Kidney (tissue), 14 donors: ENCODE results near the gene UGT3A2. TPM values are rescaled to one million over a fixed set of nuclear protein-coding genes. Genes with fewer than 3 reads are reported as not detected.
"Not testable (repeated sequence)": the region's sequence is repeated elsewhere in the genome, so short reads cannot be mapped to it uniquely, and the experiment has no call there.

Experiments used
- DNase-seq, 5 donors: peaks; one replicate each; pipeline ENCODE4 v3.0.0-alpha.2; 2013 to 2020
- FAIRE-seq: peaks from 2 replicates; lab custom pipeline; 2012; peaks lifted over from hg19 to GRCh38; lab: Jason Lieb, UNC
- H3K27ac ChIP-seq, 2 donors: one replicate each; pipeline ENCODE4 v1.7.0; 2013; ENCODE audit warnings: low read depth in 2 of 2, low read length in 2 of 2, inconsistent platforms in 1 of 2
- H3K27me3 ChIP-seq: one replicate; pipeline ENCODE4 v1.7.1; 2013; ENCODE audit warnings: low read length, inconsistent platforms; ENCODE audit not compliant: control insufficient read depth, insufficient read depth
- H3K36me3 ChIP-seq, 3 donors: one replicate each; pipeline versions ENCODE4 v1.7.0 to v1.7.1; 2013; ENCODE audit warnings: low read length in 3 of 3, control low read depth in 1 of 3, inconsistent platforms in 1 of 3; ENCODE audit not compliant: insufficient read depth in 3 of 3, control insufficient read depth in 2 of 3
- H3K4me1 ChIP-seq, 3 donors: one replicate each; pipeline versions ENCODE4 v1.7.0 to v1.7.1; 2013; ENCODE audit warnings: low read length in 3 of 3, inconsistent platforms in 1 of 3, low read depth in 1 of 3; ENCODE audit not compliant: control insufficient read depth in 2 of 3, insufficient read depth in 2 of 3
- H3K4me3 ChIP-seq, 3 donors: one replicate each; pipeline versions ENCODE4 v1.7.0 to v1.8.1; 2013; ENCODE audit warnings: low read length in 3 of 3, control low read depth in 1 of 3, inconsistent platforms in 1 of 3
- H3K9ac ChIP-seq, 3 donors: one replicate each; pipeline versions ENCODE4 v1.7.0 to v1.7.1; 2013; ENCODE audit warnings: low read length in 3 of 3, control low read depth in 1 of 3, inconsistent platforms in 1 of 3
- H3K9me3 ChIP-seq, 3 donors: one replicate each; pipeline versions ENCODE4 v1.7.0 to v1.7.1; 2013; ENCODE audit warnings: low read length in 3 of 3, control low read depth in 1 of 3, inconsistent platforms in 1 of 3; ENCODE audit not compliant: control insufficient read depth in 2 of 3, insufficient read depth in 1 of 3
- intact Hi-C: fragments of 100-400 bp; cut with DNase I; formaldehyde crosslinking; loops from one replicate; pipeline ENCODE4 v1.11.1; 2022
- polyA plus RNA-seq: library from polyadenylated mRNA; stranded (reverse); fragments of 350-450 nt; fragmentation: Illumina TruSeq; extraction: RNeasy Lipid Tissue Mini Kit (QIAGEN cat#74804); gene quantifications from one replicate; pipeline ENCODE4 v1.2.3, GENCODE V29; 2014; ENCODE audit warnings: low read depth, low replicate concordance; ENCODE audit not compliant: insufficient read depth
- total RNA-seq: library from RNA; stranded (reverse); fragmentation: NEBNext Ultra II Directional; extraction: Animal tissue kit (Norgen Biotek cat#: 25700); gene quantifications from one replicate; pipeline ENCODE4 v1.2.1, GENCODE V29; 2021
- TF ChIP-seq, protein P1 (sequence below): IDR thresholded peaks from 3 replicates; pipeline ENCODE4 v1.5.1; 2012; ENCODE audit warnings: mild to moderate bottlenecking, moderate library complexity, borderline replicate concordance; ENCODE audit not compliant: insufficient read depth; ENCODE audit errors: extremely low read depth
- donor health status: control.
- donor health status: control.
- donor health status: control.
- donor health status: control.
- donor health status: control.
- donor health status: DM: yes; HTN: yes; CAD: no.
- donor health status: Normal renal cell carcinoma (clear cell type).

Gene UGT3A2
- total and polyA plus RNA-seq, 2 donors from 2014 or later: 0.35 to 4.4 TPM

DNA sequence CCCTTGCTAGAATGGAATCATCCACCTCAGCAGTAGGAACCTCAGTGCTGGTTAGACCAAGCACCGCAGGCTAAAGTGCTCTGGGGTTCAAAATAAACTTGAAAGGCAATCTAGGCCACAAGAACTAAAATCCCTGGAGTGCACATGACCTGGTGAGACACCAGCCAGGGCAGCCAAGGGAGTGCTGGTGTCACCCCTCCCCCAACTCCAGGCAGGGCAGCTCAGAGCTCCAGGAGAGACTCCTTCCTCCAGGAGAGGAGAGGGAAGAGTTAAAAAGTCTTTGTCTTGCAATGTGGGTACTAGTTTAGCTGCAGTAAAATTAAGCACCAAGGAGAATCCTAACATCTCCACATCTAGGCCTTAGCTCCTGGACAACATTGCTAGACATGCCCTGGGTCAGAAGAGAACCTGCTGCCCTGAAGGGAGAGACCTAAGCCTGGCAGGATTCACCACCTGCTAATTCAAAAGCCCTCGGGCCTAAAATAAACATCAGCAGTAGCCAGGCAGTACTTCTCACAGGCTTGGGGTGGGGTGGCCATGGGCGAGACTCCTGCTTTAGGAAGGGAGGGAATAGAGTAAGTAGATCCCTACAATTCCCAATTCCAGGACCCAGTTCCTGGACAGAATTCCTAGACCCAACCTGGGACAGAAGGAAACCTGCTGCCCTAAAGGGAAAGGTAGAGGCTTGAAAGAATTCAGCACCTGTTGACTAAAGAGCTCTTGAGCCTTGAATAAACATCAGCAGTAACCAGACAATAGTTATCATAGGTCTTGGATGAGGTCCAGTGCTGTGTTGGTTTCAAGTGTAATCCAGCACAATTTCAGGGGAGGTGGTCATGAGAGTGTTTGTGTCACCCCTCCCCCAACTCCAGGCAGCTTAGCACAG, 25.8 kb downstream of the UGT3A2 start:
- no peaks in the 10 kb centered on the region for H3K9me3 ChIP-seq
- peaks cover 0 to 2% (median 0%) of the 10 kb centered on the region in 3 donors for H3K4me1 ChIP-seq
- TF ChIP-seq, protein P1, sequence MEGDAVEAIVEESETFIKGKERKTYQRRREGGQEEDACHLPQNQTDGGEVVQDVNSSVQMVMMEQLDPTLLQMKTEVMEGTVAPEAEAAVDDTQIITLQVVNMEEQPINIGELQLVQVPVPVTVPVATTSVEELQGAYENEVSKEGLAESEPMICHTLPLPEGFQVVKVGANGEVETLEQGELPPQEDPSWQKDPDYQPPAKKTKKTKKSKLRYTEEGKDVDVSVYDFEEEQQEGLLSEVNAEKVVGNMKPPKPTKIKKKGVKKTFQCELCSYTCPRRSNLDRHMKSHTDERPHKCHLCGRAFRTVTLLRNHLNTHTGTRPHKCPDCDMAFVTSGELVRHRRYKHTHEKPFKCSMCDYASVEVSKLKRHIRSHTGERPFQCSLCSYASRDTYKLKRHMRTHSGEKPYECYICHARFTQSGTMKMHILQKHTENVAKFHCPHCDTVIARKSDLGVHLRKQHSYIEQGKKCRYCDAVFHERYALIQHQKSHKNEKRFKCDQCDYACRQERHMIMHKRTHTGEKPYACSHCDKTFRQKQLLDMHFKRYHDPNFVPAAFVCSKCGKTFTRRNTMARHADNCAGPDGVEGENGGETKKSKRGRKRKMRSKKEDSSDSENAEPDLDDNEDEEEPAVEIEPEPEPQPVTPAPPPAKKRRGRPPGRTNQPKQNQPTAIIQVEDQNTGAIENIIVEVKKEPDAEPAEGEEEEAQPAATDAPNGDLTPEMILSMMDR: no peak
- H3K27me3 ChIP-seq: no peaks in the 10 kb centered on the region
- H3K4me3 ChIP-seq: no peak overlapping the region
- intact Hi-C loops: no loop called here
- DNase-seq (no peak), FAIRE-seq (no peak)
- H3K36me3 ChIP-seq: no peaks in the 10 kb centered on the region
- H3K27ac ChIP-seq: peak overlapping the region in 1 of 2 donors; percentile 3
- no peak overlapping the region for H3K9ac ChIP-seq

DNA sequence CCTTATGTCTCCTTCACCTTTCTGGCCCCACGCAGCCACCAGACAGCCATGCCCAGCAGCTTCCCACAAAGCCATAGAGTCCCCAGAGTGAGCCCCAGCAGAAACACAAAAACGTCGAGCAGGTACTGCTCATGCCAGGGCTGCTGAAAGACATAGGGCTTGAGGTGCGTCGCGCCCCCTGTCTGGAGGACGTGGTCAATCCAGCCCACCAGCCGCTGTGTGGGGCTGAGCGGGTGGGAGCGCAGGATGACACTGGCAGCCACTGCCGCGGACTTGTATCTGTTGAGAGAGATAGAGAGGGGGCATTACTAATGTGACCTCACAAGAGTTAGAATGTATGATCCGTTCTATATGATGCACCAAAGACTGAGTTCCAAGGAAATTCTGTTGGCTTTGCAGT, 31.0 kb downstream of the UGT3A2 start:
- H3K9me3 ChIP-seq: no peaks in the 10 kb centered on the region
- no peak for DNase-seq
- intact Hi-C loops: no loop called here
- TF ChIP-seq, protein P1: no peak
- H3K4me3 ChIP-seq: no peak overlapping the region
- no peaks in the 10 kb centered on the region for H3K4me1 ChIP-seq
- FAIRE-seq: no peak
- no peaks in the 10 kb centered on the region for H3K36me3 ChIP-seq
- no peak overlapping the region for H3K9ac ChIP-seq
- H3K27me3 ChIP-seq: no peaks in the 10 kb centered on the region
- H3K27ac ChIP-seq: no peak overlapping the region

DNA sequence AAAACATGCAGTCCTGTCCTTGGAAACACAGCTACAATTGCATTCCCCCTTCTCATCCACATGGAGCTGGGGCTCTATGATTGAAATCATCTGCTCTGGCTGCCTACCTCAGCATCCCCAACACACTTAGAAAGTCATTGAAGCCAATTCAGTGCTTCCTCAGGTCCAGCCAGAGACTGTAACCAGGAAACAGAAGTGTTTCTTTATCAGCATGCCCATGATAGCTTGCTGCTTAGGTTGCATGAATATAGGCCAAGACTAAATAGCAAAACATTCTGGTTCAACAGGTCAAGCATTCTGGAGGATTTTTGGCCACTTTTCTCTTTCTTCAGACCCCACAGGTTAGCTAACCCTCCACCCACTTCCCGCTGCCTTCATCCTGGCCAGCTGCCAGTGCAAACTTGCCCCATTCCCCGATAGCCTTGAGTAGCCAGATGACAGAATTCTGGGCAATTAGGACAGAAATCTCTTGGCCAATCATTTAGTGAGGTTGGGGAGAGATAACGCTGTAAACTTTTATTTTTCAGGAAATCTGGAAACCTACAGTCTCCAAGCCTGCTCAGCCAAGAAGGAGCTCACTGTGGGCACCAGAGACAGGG, 32.0 kb downstream of the UGT3A2 start:
- intact Hi-C loops, H3K9me3 ChIP-seq, H3K36me3 ChIP-seq, H3K27ac ChIP-seq, H3K4me3 ChIP-seq, DNase-seq, FAIRE-seq, H3K9ac ChIP-seq, H3K27me3 ChIP-seq, H3K4me1 ChIP-seq: not testable (repeated sequence)

DNA sequence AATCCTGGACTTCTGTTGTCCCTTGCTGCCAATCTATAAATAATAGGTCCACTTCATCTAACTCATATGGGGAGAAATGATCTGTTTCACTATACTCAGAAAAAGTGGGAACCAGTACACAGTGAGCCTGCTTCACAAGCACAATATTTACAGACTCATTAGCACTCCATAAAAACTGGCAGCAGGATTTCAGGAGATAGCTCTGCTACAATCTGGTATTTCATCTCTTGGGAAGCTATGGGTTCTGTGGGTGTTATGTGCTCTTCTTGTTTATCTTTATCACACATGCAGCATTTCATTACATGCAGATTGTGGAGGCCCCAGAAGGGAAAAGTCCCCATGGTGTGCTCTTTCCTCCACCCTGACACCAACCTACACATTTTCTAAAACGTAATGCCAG, 33.2 kb downstream of the UGT3A2 start:
- Histone ChIP-seq H3K9me3 (no peaks in the 10 kb centered on the region), H3K27ac (no peak overlapping the region), H3K4me3 (no peak overlapping the region), H3K4me1 (no peaks in the 10 kb centered on the region), H3K36me3 (no peaks in the 10 kb centered on the region), H3K27me3 (no peaks in the 10 kb centered on the region), H3K9ac (no peak overlapping the region)
- TF ChIP-seq, protein P1: no peak
- DNase-seq: no peak
- intact Hi-C loops: no loop called here
- no peak for FAIRE-seq
